Prostate gland (tissue), 2 donors: ENCODE data around the gene EYA4. TPM values are rescaled to one million over a fixed set of nuclear protein-coding genes. Genes with fewer than 3 reads are reported as not detected.

Experiments used
- DNase-seq: peaks from one replicate; pipeline ENCODE4 v3.0.0-alpha.2; 2019; ENCODE audit warnings: low spot score
- H3K27ac ChIP-seq, 2 donors: fragments of 200-600 bp; sonication (generic); 2 replicates each; pipeline ENCODE4 v1.5.1; 2017 to 2019
- H3K27me3 ChIP-seq: fragments of 200-600 bp; sonication (generic); replicated peaks from 2 replicates; pipeline ENCODE4 v1.5.1; 2019; ENCODE audit not compliant: insufficient read depth
- H3K36me3 ChIP-seq, 2 donors: fragments of 200-600 bp; sonication (generic); 1 replicate in 1 of 2; 2 replicates in 1 of 2; pipeline versions ENCODE4 v1.5.1 to v1.8.1; 2017 to 2019
- H3K4me1 ChIP-seq: fragments of 200-600 bp; sonication (generic); replicated peaks from 2 replicates; pipeline ENCODE4 v1.5.1; 2019
- H3K4me3 ChIP-seq, 2 donors: fragments of 200-600 bp; sonication (generic); 2 replicates each; pipeline ENCODE4 v1.5.1; 2017 to 2019
- H3K9me3 ChIP-seq: fragments of 200-600 bp; sonication (generic); 2 replicates; pipeline ENCODE4 v1.5.1; 2017
- CTCF ChIP-seq, 4 experiments: fragments of 200-600 bp in 2 of 4; fragments of 450-650 bp in 2 of 4; sonication (generic) in 2 of 4; IDR thresholded peaks; 1 replicate in 3 of 4; 2 replicates in 1 of 4; pipeline ENCODE4 v1.5.1; 2016 to 2019; ENCODE audit warnings: antibody characterized with exemption in 4 of 4, mild to moderate bottlenecking in 2 of 4, moderate library complexity in 2 of 4
- POLR2A ChIP-seq: fragments of 450-650 bp; IDR thresholded peaks from one replicate; pipeline ENCODE4 v1.6.1; 2016; ENCODE audit warnings: antibody characterized with exemption, mild to moderate bottlenecking
- POLR2AphosphoS5 ChIP-seq: sonication (generic); formaldehyde crosslinking; IDR thresholded peaks from one replicate; pipeline ENCODE4 v1.6.1; 2017; ENCODE audit warnings: antibody characterized with exemption
- WGBS: methylation state at CpG from one replicate; pipeline ENCODE4 v1.1.5; 2018; 5-methylcytosine and 5-hydroxymethylcytosine counted together
- intact Hi-C: fragments of 100-400 bp; cut with DNase I; formaldehyde crosslinking; loops from one replicate; pipeline ENCODE4 v1.14.2; 2022
- total RNA-seq, 2 donors: library from RNA; depleted of rRNA; stranded (reverse); fragments of >200 nt; gene quantifications; one replicate each; pipeline ENCODE4 v1.1.0, GENCODE V29; 2016

EYA4 gene
- total RNA-seq, 2 donors from 2014 or later = 4.1 to 7.3 TPM

GRCh38 chr6:133368664-133369063 lies 127.5 kb downstream of the EYA4 start:
- no peak for DNase-seq
- TF ChIP-seq POLR2AphosphoS5 (no peak), POLR2A (no peak), CTCF (IDR thresholded peaks at IDR 0.05) (no peak)
- Histone ChIP-seq H3K9me3 (no peaks in the 10 kb centered on the region), H3K36me3 (no peaks in the 10 kb centered on the region), H3K4me3 (no peak overlapping the region), H3K27me3 (peaks cover 2% of the 10 kb centered on the region), H3K27ac (no peak overlapping the region), H3K4me1 (no peaks in the 10 kb centered on the region)
- intact Hi-C loops = no loop called here
- 32% methylated on average over 5 of the region's 5 CpGs for WGBS

- Histone ChIP-seq H3K4me3 (no peak overlapping the region), H3K27ac (no peak overlapping the region), H3K9me3 (no peaks in the 10 kb centered on the region), H3K36me3 (no peaks in the 10 kb centered on the region), H3K27me3 (peaks cover 2% of the 10 kb centered on the region), H3K4me1 (no peaks in the 10 kb centered on the region)
- WGBS = 46% methylated on average over 7 of the region's 7 CpGs
- no peak for DNase-seq
- intact Hi-C loops = no loop called here
- TF ChIP-seq POLR2A (no peak), POLR2AphosphoS5 (no peak), CTCF (IDR thresholded peaks at IDR 0.05) (no peak)
Measured at GRCh38 chr6:133369773-133370272, 128.7 kb downstream of the EYA4 start.

- 94% methylated on average over 1 of the region's 1 CpG for WGBS
- TF ChIP-seq POLR2AphosphoS5 = no peak
- H3K4me1 ChIP-seq = no peaks in the 10 kb centered on the region
- no peak overlapping the region for H3K27ac ChIP-seq
- no peak overlapping the region for H3K4me3 ChIP-seq
- H3K36me3 ChIP-seq = no peaks in the 10 kb centered on the region
- no peaks in the 10 kb centered on the region for H3K9me3 ChIP-seq
- no peak for DNase-seq
- H3K27me3 ChIP-seq = no peaks in the 10 kb centered on the region
- intact Hi-C loops = no loop called here
Measured at GRCh38 chr6:133376743-133377142, 135.6 kb downstream of the EYA4 start.

GRCh38 chr6:133377219-133377618 lies 136.1 kb downstream of the EYA4 start:
- Histone ChIP-seq H3K4me3 (no peak overlapping the region), H3K9me3 (no peaks in the 10 kb centered on the region), H3K27me3 (no peaks in the 10 kb centered on the region), H3K27ac (no peak overlapping the region), H3K36me3 (no peaks in the 10 kb centered on the region), H3K4me1 (no peaks in the 10 kb centered on the region)
- intact Hi-C loops = no loop called here
- WGBS = 80% methylated on average over 6 of the region's 6 CpGs
- no peak for DNase-seq
- TF ChIP-seq CTCF (IDR thresholded peaks at IDR 0.05) (no peak), POLR2AphosphoS5 (no peak), POLR2A (no peak)

GRCh38 chr6:133380047-133380446 lies 138.9 kb downstream of the EYA4 start:
- WGBS = 84% methylated on average over 1 of the region's 1 CpG
- intact Hi-C loops = no loop called here
- Histone ChIP-seq H3K4me1 (no peaks in the 10 kb centered on the region), H3K4me3 (no peak overlapping the region), H3K36me3 (no peaks in the 10 kb centered on the region), H3K9me3 (no peaks in the 10 kb centered on the region), H3K27ac (no peak overlapping the region), H3K27me3 (no peaks in the 10 kb centered on the region)
- DNase-seq = no peak
- TF ChIP-seq POLR2AphosphoS5 = no peak
- TF ChIP-seq CTCF (IDR thresholded peaks at IDR 0.05) = no peak
- TF ChIP-seq POLR2A = no peak
